Neural cell (in vitro differentiated cells): ENCODE measurements around the gene CYB5A. TPM values are rescaled to one million over a fixed set of nuclear protein-coding genes. Genes with fewer than 3 reads are reported as not detected.

Source experiments
- H2AFZ ChIP-seq: fragments of 200-600, 300-800 bp; sonication (generic), shearing (Covaris generic); 2 replicates; pipeline ENCODE4 v1.6.0; 2014; ENCODE audit warnings: low read depth, mild to moderate bottlenecking, antibody characterized with exemption, low read length, moderate library complexity
- H3F3A ChIP-seq: fragments of 200-600 bp; shearing (Covaris generic); 2 replicates; pipeline ENCODE4 v1.6.1; 2016; ENCODE audit warnings: mild to moderate bottlenecking, moderate library complexity, mixed read lengths, antibody characterized with exemption, low read length; ENCODE audit not compliant: insufficient read depth, poor library complexity, severe bottlenecking
- H3K27ac ChIP-seq: fragments of 200-600, 300-800 bp; sonication (generic), shearing (Covaris generic); 2 replicates; pipeline ENCODE4 v1.5.1; 2014; ENCODE audit warnings: mild to moderate bottlenecking, low read length, moderate library complexity
- H3K27me3 ChIP-seq: fragments of 300-800, 200-600 bp; sonication (generic), shearing (Covaris generic); 2 replicates; pipeline ENCODE4 v1.6.0; 2014; ENCODE audit warnings: mild to moderate bottlenecking, low read depth, low read length, moderate library complexity; ENCODE audit not compliant: insufficient read depth
- H3K36me3 ChIP-seq: fragments of 300-800, 200-600 bp; sonication (generic), shearing (Covaris generic); 2 replicates; pipeline ENCODE4 v1.5.1; 2014; ENCODE audit warnings: mild to moderate bottlenecking, antibody characterized with exemption, low read length, moderate library complexity; ENCODE audit not compliant: insufficient read depth
- H3K4me2 ChIP-seq: fragments of 300-800, 200-600 bp; sonication (generic), shearing (Covaris generic); 2 replicates; pipeline ENCODE4 v1.6.0; 2014; ENCODE audit warnings: mild to moderate bottlenecking, low read length
- H3K4me3 ChIP-seq: fragments of 300-800, 200-600 bp; sonication (generic), shearing (Covaris generic); 2 replicates; pipeline ENCODE4 v1.5.1; 2014; ENCODE audit warnings: mild to moderate bottlenecking, low read length, moderate library complexity
- H3K79me2 ChIP-seq: fragments of 200-600 bp; shearing (Covaris generic); replicated peaks from 2 replicates; pipeline ENCODE4 v1.6.0; 2014; ENCODE audit warnings: mild to moderate bottlenecking, low read length, moderate library complexity; ENCODE audit not compliant: insufficient read depth
- H3K9ac ChIP-seq: fragments of 300-800, 200-600 bp; sonication (generic), shearing (Covaris generic); 2 replicates; pipeline ENCODE4 v1.6.1; 2016; ENCODE audit warnings: mild to moderate bottlenecking, low read length, mixed read lengths
- H3K9me2 ChIP-seq: fragments of 200-600 bp; shearing (Covaris generic); 2 replicates; pipeline ENCODE4 v1.6.1; 2016; ENCODE audit warnings: mild to moderate bottlenecking, low read length, mixed read lengths; ENCODE audit not compliant: insufficient read depth
- H3K9me3 ChIP-seq: fragments of 200-600, 300-800 bp; sonication (generic), shearing (Covaris generic); 2 replicates; pipeline ENCODE4 v1.6.1; 2016; ENCODE audit warnings: mild to moderate bottlenecking, mixed run types, low read length, moderate library complexity, mixed read lengths
- H4K20me1 ChIP-seq: fragments of 200-600 bp; shearing (Covaris generic); 2 replicates; pipeline ENCODE4 v1.6.1; 2016; ENCODE audit warnings: mild to moderate bottlenecking, mixed run types; ENCODE audit not compliant: insufficient read depth
- EP300 ChIP-seq: fragments of 450-650 bp; conservative IDR thresholded peaks from 2 replicates; pipeline ENCODE4 v1.6.1; 2014; ENCODE audit warnings: antibody characterized with exemption, mild to moderate bottlenecking, moderate library complexity; ENCODE audit not compliant: poor library complexity, severe bottlenecking
- EZH2 ChIP-seq: fragments of 200-600, 300-800 bp; shearing (Covaris generic), sonication (generic); IDR thresholded peaks from 2 replicates; pipeline ENCODE4 v1.6.1; 2014; ENCODE audit warnings: antibody characterized with exemption, low read length, borderline replicate concordance, mild to moderate bottlenecking; ENCODE audit not compliant: insufficient read depth, poor library complexity, severe bottlenecking
- MXI1 ChIP-seq: fragments of 450-650 bp; conservative IDR thresholded peaks from 2 replicates; pipeline ENCODE4 v1.6.1; 2014; ENCODE audit warnings: antibody characterized with exemption, mild to moderate bottlenecking; ENCODE audit not compliant: poor library complexity, severe bottlenecking
- POLR2AphosphoS5 ChIP-seq: IDR thresholded peaks from 2 replicates; pipeline ENCODE4 v1.6.1; 2012
- RAD21 ChIP-seq: fragments of 450-650 bp; conservative IDR thresholded peaks from 2 replicates; pipeline ENCODE4 v1.6.1; 2014; ENCODE audit warnings: antibody characterized with exemption, mild to moderate bottlenecking, moderate library complexity
- SMC3 ChIP-seq: fragments of 450-650 bp; conservative IDR thresholded peaks from 2 replicates; pipeline ENCODE4 v1.6.1; 2014; ENCODE audit warnings: antibody characterized with exemption, mild to moderate bottlenecking, moderate library complexity; ENCODE audit not compliant: poor library complexity
- TAF1 ChIP-seq: IDR thresholded peaks from 2 replicates; pipeline ENCODE4 v1.6.1; 2012; ENCODE audit warnings: low read depth
- polyA plus RNA-seq: library from polyadenylated mRNA; depleted of rRNA; stranded (reverse); fragments of >200 nt; gene quantifications from 2 replicates; pipeline ENCODE4 v1.2.3, GENCODE V29; 2014
- TF ChIP-seq, protein P1 (sequence below): fragments of 450-650 bp; IDR thresholded peaks from 2 replicates; pipeline ENCODE4 v1.5.1; 2014; ENCODE audit warnings: antibody characterized with exemption, mild to moderate bottlenecking, moderate library complexity; ENCODE audit not compliant: poor library complexity, severe bottlenecking
- TF ChIP-seq, protein P2 (sequence below): IDR thresholded peaks from 2 replicates; pipeline ENCODE4 v1.6.1; 2012; ENCODE audit warnings: borderline replicate concordance

Gene CYB5A
- polyA plus RNA-seq, 1 donor from 2014 or later, result 35.4 TPM

DNA sequence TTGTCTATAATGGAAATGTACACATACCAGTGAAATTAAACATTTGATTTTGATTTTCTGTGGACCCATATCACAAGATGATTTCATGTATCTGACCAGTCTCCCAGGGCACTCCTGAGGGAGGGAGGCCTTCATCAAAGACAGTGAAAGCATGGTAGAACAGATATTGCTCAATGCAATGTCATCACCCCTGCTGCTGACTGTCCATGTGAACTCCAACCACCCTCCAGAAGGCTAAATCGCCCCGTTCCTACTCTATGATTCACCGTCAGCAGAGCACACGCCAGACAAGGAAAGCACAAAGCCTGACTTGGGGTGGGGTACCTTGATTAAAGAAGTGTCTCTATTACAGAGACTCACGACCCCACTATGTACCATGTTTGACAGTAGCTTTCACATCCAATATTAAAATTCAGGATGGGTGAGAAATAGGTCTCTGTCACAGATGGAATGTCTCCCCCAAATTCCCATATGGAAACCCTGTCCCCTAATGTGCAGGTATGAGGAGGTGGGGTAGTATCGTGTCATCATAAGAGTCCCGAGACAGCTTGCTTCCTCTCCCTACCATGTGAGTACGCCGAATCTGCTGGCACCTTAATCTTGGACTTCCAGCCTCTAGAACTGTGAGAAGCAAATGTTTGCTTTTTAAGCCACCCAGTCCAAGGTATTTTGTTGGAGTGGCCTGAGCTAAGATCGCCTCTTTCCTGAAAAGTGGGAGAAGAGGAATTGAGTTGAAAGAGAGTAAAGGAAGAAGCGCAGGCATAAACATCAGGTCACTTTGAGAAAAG is 42.4 kb downstream of the CYB5A start:
- TF ChIP-seq, protein P1, sequence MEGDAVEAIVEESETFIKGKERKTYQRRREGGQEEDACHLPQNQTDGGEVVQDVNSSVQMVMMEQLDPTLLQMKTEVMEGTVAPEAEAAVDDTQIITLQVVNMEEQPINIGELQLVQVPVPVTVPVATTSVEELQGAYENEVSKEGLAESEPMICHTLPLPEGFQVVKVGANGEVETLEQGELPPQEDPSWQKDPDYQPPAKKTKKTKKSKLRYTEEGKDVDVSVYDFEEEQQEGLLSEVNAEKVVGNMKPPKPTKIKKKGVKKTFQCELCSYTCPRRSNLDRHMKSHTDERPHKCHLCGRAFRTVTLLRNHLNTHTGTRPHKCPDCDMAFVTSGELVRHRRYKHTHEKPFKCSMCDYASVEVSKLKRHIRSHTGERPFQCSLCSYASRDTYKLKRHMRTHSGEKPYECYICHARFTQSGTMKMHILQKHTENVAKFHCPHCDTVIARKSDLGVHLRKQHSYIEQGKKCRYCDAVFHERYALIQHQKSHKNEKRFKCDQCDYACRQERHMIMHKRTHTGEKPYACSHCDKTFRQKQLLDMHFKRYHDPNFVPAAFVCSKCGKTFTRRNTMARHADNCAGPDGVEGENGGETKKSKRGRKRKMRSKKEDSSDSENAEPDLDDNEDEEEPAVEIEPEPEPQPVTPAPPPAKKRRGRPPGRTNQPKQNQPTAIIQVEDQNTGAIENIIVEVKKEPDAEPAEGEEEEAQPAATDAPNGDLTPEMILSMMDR, result no peak
- TF ChIP-seq SMC3, result no peak
- no peak for TF ChIP-seq RAD21
- no peak for TF ChIP-seq EP300
- TF ChIP-seq, protein P2, sequence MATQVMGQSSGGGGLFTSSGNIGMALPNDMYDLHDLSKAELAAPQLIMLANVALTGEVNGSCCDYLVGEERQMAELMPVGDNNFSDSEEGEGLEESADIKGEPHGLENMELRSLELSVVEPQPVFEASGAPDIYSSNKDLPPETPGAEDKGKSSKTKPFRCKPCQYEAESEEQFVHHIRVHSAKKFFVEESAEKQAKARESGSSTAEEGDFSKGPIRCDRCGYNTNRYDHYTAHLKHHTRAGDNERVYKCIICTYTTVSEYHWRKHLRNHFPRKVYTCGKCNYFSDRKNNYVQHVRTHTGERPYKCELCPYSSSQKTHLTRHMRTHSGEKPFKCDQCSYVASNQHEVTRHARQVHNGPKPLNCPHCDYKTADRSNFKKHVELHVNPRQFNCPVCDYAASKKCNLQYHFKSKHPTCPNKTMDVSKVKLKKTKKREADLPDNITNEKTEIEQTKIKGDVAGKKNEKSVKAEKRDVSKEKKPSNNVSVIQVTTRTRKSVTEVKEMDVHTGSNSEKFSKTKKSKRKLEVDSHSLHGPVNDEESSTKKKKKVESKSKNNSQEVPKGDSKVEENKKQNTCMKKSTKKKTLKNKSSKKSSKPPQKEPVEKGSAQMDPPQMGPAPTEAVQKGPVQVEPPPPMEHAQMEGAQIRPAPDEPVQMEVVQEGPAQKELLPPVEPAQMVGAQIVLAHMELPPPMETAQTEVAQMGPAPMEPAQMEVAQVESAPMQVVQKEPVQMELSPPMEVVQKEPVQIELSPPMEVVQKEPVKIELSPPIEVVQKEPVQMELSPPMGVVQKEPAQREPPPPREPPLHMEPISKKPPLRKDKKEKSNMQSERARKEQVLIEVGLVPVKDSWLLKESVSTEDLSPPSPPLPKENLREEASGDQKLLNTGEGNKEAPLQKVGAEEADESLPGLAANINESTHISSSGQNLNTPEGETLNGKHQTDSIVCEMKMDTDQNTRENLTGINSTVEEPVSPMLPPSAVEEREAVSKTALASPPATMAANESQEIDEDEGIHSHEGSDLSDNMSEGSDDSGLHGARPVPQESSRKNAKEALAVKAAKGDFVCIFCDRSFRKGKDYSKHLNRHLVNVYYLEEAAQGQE, result no peak
- no peak for TF ChIP-seq TAF1
- Histone ChIP-seq H4K20me1 (no peaks in the 10 kb centered on the region), H3K9ac (no peak overlapping the region), H3K79me2 (no peaks in the 10 kb centered on the region), H3K36me3 (no peaks in the 10 kb centered on the region), H3K9me3 (no peaks in the 10 kb centered on the region), H3K4me2 (no peak overlapping the region), H3F3A (no peaks in the 10 kb centered on the region), H3K27me3 (no peaks in the 10 kb centered on the region), H2AFZ (no peak overlapping the region), H3K9me2 (no peaks in the 10 kb centered on the region), H3K4me3 (no peak overlapping the region), H3K27ac (no peak overlapping the region)

DNA sequence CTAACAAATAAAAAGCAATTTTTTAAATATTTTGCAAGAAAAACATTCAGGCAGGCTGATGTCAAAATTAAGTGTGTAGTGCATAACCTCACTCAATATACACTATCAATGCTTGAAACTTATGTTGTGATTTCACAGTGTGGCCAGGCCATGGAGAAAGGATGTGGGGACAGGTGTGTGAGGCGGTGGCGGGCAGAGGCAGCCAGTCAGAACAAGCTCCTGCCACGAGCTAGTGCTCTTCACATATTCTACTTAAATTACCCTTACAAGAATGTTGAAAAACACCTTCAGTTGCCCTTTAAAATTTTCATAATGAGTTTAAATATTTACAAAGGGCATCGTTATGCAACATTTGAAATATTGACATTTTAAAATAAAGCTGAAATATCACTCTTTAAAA is 43.2 kb downstream of the CYB5A start:
- H3K9me3 ChIP-seq, result no peaks in the 10 kb centered on the region
- no peak overlapping the region for H3K4me3 ChIP-seq
- no peak overlapping the region for H3K4me2 ChIP-seq
- H4K20me1 ChIP-seq, result no peaks in the 10 kb centered on the region
- H3K79me2 ChIP-seq, result no peaks in the 10 kb centered on the region
- H3F3A ChIP-seq, result no peaks in the 10 kb centered on the region
- no peak overlapping the region for H3K9ac ChIP-seq
- no peaks in the 10 kb centered on the region for H3K36me3 ChIP-seq
- no peak for TF ChIP-seq TAF1
- no peak for TF ChIP-seq MXI1
- no peak for TF ChIP-seq SMC3
- TF ChIP-seq, protein P2, result no peak
- TF ChIP-seq RAD21, result no peak
- no peak for TF ChIP-seq EZH2
- TF ChIP-seq EP300, result no peak
- TF ChIP-seq, protein P1, result no peak
- no peak for TF ChIP-seq POLR2AphosphoS5
- H3K27me3 ChIP-seq, result no peaks in the 10 kb centered on the region
- no peaks in the 10 kb centered on the region for H3K9me2 ChIP-seq
- H2AFZ ChIP-seq, result no peak overlapping the region
- no peak overlapping the region for H3K27ac ChIP-seq
